ENCODE measurements around the gene SLC25A6. TPM values are rescaled to one million over a fixed set of nuclear protein-coding genes. Genes with fewer than 3 reads are reported as not detected.

The SLC25A6 gene
- total RNA-seq, 1 donor from 2014 or later: 402 TPM

DNA sequence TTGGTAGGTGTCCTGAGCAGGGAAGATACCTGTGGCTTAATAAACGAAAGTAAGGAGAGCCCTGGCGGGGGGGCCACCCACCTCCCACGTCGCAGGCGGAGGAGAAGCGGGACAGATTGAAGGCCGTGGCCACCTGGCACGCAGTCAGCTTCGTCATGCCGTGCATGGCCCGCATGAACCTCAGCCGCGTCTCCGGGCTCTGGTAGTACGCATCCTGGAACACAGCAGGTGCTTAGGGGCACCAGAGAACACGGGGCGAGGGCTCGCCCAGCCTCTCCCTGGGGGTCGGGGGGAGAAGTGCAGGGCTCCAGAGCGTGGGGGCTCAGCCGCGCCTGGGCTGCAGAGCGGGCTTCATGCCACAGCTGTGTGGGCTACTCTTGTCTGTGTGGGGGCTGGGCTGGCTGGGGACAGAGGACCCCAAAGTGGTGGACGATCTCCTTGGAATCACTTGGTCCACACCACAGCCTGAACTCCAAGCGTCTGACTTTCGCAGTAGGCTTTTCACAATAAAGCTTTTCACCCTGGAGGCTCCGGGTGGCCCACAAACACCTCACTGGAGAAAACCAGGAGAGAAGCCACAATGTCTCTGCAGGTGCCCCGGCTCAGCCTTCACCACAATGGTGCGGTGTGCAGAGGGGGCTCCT, 27.1 kb upstream of the SLC25A6 start:
- no peak for DNase-seq (ENCODE audit: extremely low spot score, unreplicated experiment)
- Mint-ChIP-seq H3K27ac (ENCODE audit: unreplicated experiment) (no peak overlapping the region), H3K36me3 (ENCODE audit: unreplicated experiment) (peaks cover 28% of the 10 kb centered on the region), H3K4me3 (ENCODE audit: unreplicated experiment) (no peak overlapping the region), H3K4me1 (ENCODE audit: unreplicated experiment) (no peaks in the 10 kb centered on the region), H3K27me3 (ENCODE audit: unreplicated experiment) (no peaks in the 10 kb centered on the region), H3K9me3 (ENCODE audit: unreplicated experiment) (no peaks in the 10 kb centered on the region)
- TF ChIP-seq, protein P1, sequence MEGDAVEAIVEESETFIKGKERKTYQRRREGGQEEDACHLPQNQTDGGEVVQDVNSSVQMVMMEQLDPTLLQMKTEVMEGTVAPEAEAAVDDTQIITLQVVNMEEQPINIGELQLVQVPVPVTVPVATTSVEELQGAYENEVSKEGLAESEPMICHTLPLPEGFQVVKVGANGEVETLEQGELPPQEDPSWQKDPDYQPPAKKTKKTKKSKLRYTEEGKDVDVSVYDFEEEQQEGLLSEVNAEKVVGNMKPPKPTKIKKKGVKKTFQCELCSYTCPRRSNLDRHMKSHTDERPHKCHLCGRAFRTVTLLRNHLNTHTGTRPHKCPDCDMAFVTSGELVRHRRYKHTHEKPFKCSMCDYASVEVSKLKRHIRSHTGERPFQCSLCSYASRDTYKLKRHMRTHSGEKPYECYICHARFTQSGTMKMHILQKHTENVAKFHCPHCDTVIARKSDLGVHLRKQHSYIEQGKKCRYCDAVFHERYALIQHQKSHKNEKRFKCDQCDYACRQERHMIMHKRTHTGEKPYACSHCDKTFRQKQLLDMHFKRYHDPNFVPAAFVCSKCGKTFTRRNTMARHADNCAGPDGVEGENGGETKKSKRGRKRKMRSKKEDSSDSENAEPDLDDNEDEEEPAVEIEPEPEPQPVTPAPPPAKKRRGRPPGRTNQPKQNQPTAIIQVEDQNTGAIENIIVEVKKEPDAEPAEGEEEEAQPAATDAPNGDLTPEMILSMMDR (IDR thresholded peaks at IDR 0.05): no peak

DNA sequence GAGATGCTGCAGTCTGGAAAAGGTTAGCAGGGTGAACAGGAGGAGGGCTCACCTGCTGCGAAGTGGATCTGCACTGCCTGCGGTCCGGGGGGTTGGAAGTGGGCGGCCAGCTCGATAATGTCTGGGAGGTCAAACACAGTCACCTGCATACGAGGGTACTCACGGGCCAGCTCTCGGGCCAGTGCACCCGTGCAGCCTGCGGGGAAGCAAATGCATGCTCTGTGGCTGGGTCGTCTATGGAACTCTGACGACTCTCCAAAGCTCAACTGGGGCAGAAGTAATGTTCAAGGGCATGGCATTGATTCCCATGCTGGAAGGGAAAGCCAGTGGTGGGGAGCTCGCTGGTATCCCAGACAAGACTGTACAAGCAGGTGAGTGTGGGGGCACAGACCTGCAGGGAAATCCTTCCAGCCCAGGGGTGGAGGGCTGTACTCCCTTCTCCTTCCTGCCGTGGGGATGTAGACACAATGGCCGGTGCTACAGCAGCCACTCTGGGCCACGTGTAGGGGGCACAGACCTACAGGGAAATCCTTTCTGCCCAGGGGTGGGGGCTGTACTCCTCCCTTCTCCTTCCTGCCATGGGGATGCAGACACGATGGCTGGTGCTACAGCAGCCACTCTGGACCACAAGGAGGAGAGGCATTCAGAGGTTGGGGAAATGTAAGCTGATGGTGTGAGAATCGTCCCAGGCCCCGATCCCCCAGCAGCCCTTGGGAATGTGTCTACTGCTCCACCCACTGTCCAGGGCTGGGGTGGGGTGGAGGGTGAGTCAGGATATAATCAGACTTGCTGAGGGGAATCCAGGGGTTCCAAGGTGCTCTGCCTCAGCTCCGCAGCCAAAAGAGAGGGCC, 26.2 kb upstream of the SLC25A6 start:
- Mint-ChIP-seq H3K27ac (ENCODE audit: unreplicated experiment) (no peak overlapping the region), H3K4me1 (ENCODE audit: unreplicated experiment) (no peaks in the 10 kb centered on the region), H3K9me3 (ENCODE audit: unreplicated experiment) (no peaks in the 10 kb centered on the region), H3K4me3 (ENCODE audit: unreplicated experiment) (no peak overlapping the region), H3K36me3 (ENCODE audit: unreplicated experiment) (peaks cover 34% of the 10 kb centered on the region), H3K27me3 (ENCODE audit: unreplicated experiment) (no peaks in the 10 kb centered on the region)
- TF ChIP-seq, protein P1 (IDR thresholded peaks at IDR 0.05): no peak
- DNase-seq (ENCODE audit: extremely low spot score, unreplicated experiment): no peak

DNA sequence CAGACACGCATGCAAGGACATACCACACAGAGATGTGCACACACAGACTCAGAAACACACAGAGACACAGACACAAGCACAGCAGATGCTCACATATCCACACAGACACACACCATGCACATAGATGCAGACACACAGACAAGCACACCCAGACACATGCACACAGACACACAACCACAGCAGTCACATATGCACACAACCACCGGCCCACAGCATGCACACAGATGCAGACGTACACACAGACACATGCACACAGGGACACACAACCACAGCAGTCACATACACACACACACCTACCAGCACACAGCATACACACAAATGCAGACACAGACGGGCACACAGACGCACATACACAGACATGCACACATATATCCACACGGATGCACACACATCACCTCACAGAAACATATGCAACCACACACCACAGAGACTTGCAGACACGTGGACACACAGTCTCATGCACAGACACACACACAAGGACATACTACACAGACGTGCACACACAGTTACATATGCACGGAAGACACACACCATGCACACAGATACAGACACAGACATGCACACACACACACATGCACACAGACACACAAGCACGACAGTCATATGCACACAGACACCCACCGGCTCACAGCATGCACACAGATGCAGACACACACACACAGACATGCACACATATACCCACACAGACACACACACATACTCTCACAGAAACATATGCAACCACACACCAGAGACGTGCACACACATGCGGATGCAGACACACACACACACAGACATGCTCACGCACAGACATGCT, 25.2 kb upstream of the SLC25A6 start:
- Mint-ChIP-seq H3K27me3 (ENCODE audit: unreplicated experiment) (no peaks in the 10 kb centered on the region), H3K4me1 (ENCODE audit: unreplicated experiment) (no peaks in the 10 kb centered on the region), H3K36me3 (ENCODE audit: unreplicated experiment) (peaks cover 34% of the 10 kb centered on the region)

DNA sequence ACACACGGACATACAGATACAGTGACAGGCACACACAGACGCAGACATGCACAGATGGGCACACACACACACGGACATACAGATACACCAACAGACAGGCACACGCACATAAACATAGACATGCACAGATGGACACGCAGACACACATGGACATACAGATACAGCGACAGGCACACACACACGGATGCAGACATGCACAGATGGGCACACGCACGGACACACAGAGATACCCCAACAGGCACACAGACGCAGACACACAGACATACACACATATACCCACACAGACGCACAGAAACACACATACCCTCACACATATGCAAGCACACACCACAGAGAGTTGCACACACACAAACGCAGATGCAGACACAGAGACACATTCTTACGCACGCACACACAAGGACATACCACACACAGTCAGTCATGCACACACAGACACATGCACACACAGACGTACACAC, 24.4 kb upstream of the SLC25A6 start:
- DNase-seq (ENCODE audit: extremely low spot score, unreplicated experiment): no peak
- Mint-ChIP-seq H3K27me3 (ENCODE audit: unreplicated experiment) (no peaks in the 10 kb centered on the region), H3K4me3 (ENCODE audit: unreplicated experiment) (no peak overlapping the region), H3K9me3 (ENCODE audit: unreplicated experiment) (no peaks in the 10 kb centered on the region), H3K36me3 (ENCODE audit: unreplicated experiment) (peaks cover 26% of the 10 kb centered on the region), H3K4me1 (ENCODE audit: unreplicated experiment) (no peaks in the 10 kb centered on the region), H3K27ac (ENCODE audit: unreplicated experiment) (no peak overlapping the region)
- TF ChIP-seq, protein P1 (IDR thresholded peaks at IDR 0.05): no peak

More for the DNA sequence above, 25.2 kb upstream of the SLC25A6 start:
- Mint-ChIP-seq H3K27ac (ENCODE audit: unreplicated experiment) (no peak overlapping the region), H3K9me3 (ENCODE audit: unreplicated experiment) (no peaks in the 10 kb centered on the region), H3K4me3 (ENCODE audit: unreplicated experiment) (no peak overlapping the region)
- no peak for DNase-seq (ENCODE audit: extremely low spot score, unreplicated experiment)
- TF ChIP-seq, protein P1 (IDR thresholded peaks at IDR 0.05): no peak

All from osteocyte (in vitro differentiated cells).